PC-9 (cell line): ENCODE data around the gene MACROD2. TPM values are rescaled to one million over a fixed set of nuclear protein-coding genes. Genes with fewer than 3 reads are reported as not detected.

Experiments
- BruUV-seq: library from RNA; stranded (reverse); fragments of 400-500 nt; replicated peaks from 2 replicates; lab custom pipeline; 2021; lab: Mats Ljungman, UMichigan
- CTCF ChIA-PET: fragments of 300-600 bp; sonication (Branson Sonifier 250); formaldehyde crosslinking; loops from one replicate; lab custom pipeline; 2022; ENCODE audit warnings: antibody characterized with exemption; lab: Charles Lee
- POLR2A ChIA-PET: fragments of 300-600 bp; sonication (Branson Sonifier 250); formaldehyde crosslinking; loops from one replicate; lab custom pipeline; 2022; ENCODE audit warnings: antibody characterized with exemption; ENCODE audit not compliant: unreplicated experiment; lab: Charles Lee
- DNase-seq, 2 experiments: peaks; one replicate each; pipeline versions ENCODE4 v3.0.0 to v3.0.0-alpha.2; 2015 to 2022; ENCODE audit warnings: mixed read lengths in 1 of 2
- H2AFZ ChIP-seq: fragments of 200-600 bp; sonication (generic); 2 replicates; pipeline ENCODE4 v1.8.1; 2017; ENCODE audit warnings: antibody characterized with exemption
- H3F3A ChIP-seq: fragments of 200-600 bp; sonication (generic); 2 replicates; pipeline ENCODE4 v1.8.1; 2017; ENCODE audit warnings: antibody characterized with exemption, mild to moderate bottlenecking, low read depth; ENCODE audit not compliant: insufficient read depth
- H3K27ac ChIP-seq: fragments of 200-600 bp; sonication (generic); 2 replicates; pipeline ENCODE4 v1.6.1; 2016; ENCODE audit warnings: mixed run types
- H3K27me3 ChIP-seq: fragments of 200-600 bp; sonication (generic); 2 replicates; pipeline ENCODE4 v1.6.1; 2016; ENCODE audit warnings: low read depth, mixed run types; ENCODE audit not compliant: insufficient read depth
- H3K36me3 ChIP-seq: fragments of 200-600 bp; sonication (generic); 2 replicates; pipeline ENCODE4 v1.6.1; 2016; ENCODE audit warnings: low read depth, mixed run types
- H3K4me1 ChIP-seq: fragments of 200-600 bp; sonication (generic); replicated peaks from 2 replicates; pipeline ENCODE4 v1.6.1; 2016; ENCODE audit warnings: mixed run types; ENCODE audit not compliant: insufficient read depth
- H3K4me2 ChIP-seq: fragments of 200-600 bp; sonication (generic); 2 replicates; pipeline ENCODE4 v1.6.1; 2017; ENCODE audit warnings: mixed run types
- H3K4me3 ChIP-seq: fragments of 200-600 bp; sonication (generic); 2 replicates; pipeline ENCODE4 v1.6.1; 2016; ENCODE audit warnings: mixed run types
- H3K79me2 ChIP-seq: fragments of 200-600 bp; sonication (generic); 2 replicates; pipeline ENCODE4 v1.6.1; 2017; ENCODE audit warnings: low read depth, mixed run types
- H3K9me2 ChIP-seq: fragments of 200-600 bp; sonication (generic); 2 replicates; pipeline ENCODE4 v1.8.1; 2017; ENCODE audit warnings: mild to moderate bottlenecking; ENCODE audit not compliant: insufficient read depth
- H3K9me3 ChIP-seq: fragments of 200-600 bp; sonication (generic); 2 replicates; pipeline ENCODE4 v1.8.1; 2016; ENCODE audit warnings: low read depth; ENCODE audit not compliant: insufficient read depth
- H4K20me1 ChIP-seq: fragments of 200-600 bp; sonication (generic); 2 replicates; pipeline ENCODE4 v1.8.1; 2017; ENCODE audit not compliant: insufficient read depth
- EZH2 ChIP-seq: fragments of 200-600 bp; sonication (generic); IDR thresholded peaks from 2 replicates; pipeline ENCODE4 v1.8.0; 2017; ENCODE audit warnings: antibody characterized with exemption, low read depth
- intact Hi-C: fragments of 100-400 bp; cut with micrococcal nuclease; formaldehyde crosslinking; loops from one replicate; pipeline ENCODE4 v1.10.0; 2022; ENCODE audit not compliant: unreplicated experiment
- total RNA-seq: library from RNA; stranded (reverse); gene quantifications from 2 replicates; pipeline ENCODE4 v1.2.3, GENCODE V29; 2021
- TF ChIP-seq, protein P1 (sequence below): fragments of 200-600 bp; sonication (generic); conservative IDR thresholded peaks from 2 replicates; pipeline ENCODE4 v1.6.1; 2017; ENCODE audit warnings: mixed run types, antibody characterized with exemption, mild to moderate bottlenecking, moderate library complexity

Gene MACROD2
- total RNA-seq, 1 experiment from 2014 or later = 11.4 TPM

GRCh38 chr20:14470231-14470899 is 475.0 kb downstream of the MACROD2 start:
- no peak for TF ChIP-seq EZH2
- TF ChIP-seq, protein P1, sequence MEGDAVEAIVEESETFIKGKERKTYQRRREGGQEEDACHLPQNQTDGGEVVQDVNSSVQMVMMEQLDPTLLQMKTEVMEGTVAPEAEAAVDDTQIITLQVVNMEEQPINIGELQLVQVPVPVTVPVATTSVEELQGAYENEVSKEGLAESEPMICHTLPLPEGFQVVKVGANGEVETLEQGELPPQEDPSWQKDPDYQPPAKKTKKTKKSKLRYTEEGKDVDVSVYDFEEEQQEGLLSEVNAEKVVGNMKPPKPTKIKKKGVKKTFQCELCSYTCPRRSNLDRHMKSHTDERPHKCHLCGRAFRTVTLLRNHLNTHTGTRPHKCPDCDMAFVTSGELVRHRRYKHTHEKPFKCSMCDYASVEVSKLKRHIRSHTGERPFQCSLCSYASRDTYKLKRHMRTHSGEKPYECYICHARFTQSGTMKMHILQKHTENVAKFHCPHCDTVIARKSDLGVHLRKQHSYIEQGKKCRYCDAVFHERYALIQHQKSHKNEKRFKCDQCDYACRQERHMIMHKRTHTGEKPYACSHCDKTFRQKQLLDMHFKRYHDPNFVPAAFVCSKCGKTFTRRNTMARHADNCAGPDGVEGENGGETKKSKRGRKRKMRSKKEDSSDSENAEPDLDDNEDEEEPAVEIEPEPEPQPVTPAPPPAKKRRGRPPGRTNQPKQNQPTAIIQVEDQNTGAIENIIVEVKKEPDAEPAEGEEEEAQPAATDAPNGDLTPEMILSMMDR = no peak
- ChIA-PET CTCF (no interaction called here), POLR2A (no interaction called here)
- Histone ChIP-seq H3K9me2 (no peaks in the 10 kb centered on the region), H3K27me3 (no peaks in the 10 kb centered on the region), H3K4me1 (no peaks in the 10 kb centered on the region), H3F3A (no peaks in the 10 kb centered on the region), H3K4me2 (no peak overlapping the region), H3K79me2 (no peaks in the 10 kb centered on the region), H3K4me3 (no peak overlapping the region), H2AFZ (no peak overlapping the region), H3K36me3 (no peaks in the 10 kb centered on the region), H4K20me1 (no peaks in the 10 kb centered on the region), H3K9me3 (no peaks in the 10 kb centered on the region), H3K27ac (no peak overlapping the region)
- intact Hi-C loops = no loop called here
- no TSS peak for BruUV-seq
- no peak for DNase-seq

GRCh38 chr20:14470977-14471661 is 475.8 kb downstream of the MACROD2 start:
- H3F3A ChIP-seq = no peaks in the 10 kb centered on the region
- no peak for DNase-seq
- no peaks in the 10 kb centered on the region for H3K79me2 ChIP-seq
- H3K27ac ChIP-seq = no peak overlapping the region
- H3K27me3 ChIP-seq = no peaks in the 10 kb centered on the region
- H2AFZ ChIP-seq = no peak overlapping the region
- H3K4me1 ChIP-seq = no peaks in the 10 kb centered on the region
- no peaks in the 10 kb centered on the region for H3K9me3 ChIP-seq
- no peak overlapping the region for H3K4me3 ChIP-seq
- no peaks in the 10 kb centered on the region for H3K9me2 ChIP-seq
- no TSS peak for BruUV-seq
- intact Hi-C loops = no loop called here
- ChIA-PET CTCF (no interaction called here), POLR2A (no interaction called here)
- H4K20me1 ChIP-seq = no peaks in the 10 kb centered on the region
- no peaks in the 10 kb centered on the region for H3K36me3 ChIP-seq
- no peak overlapping the region for H3K4me2 ChIP-seq
- TF ChIP-seq, protein P1 = no peak
- TF ChIP-seq EZH2 = no peak

DNA sequence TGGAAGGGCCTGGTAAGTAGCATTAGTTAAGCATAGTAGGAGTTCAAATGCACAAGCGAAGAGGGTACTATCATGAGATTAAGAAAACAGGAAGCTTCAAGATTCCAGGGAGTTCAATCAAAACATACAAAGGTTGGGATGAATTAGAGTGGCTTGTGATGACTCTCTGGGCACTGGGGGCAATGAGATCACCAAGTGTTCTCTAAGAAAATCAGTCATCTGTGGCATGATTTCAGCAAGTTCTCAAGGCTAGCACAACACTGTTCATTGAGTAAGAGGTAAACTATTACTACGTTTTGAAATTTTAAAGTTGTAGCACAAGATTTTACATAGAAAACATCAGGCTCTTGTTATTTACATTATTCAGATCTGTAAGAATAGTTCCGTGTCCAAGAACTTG is 481.8 kb downstream of the MACROD2 start:
- Histone ChIP-seq H3K79me2 (no peaks in the 10 kb centered on the region), H4K20me1 (no peaks in the 10 kb centered on the region), H3K36me3 (no peaks in the 10 kb centered on the region), H2AFZ (no peak overlapping the region), H3K9me3 (no peaks in the 10 kb centered on the region), H3K4me1 (no peaks in the 10 kb centered on the region), H3K4me2 (no peak overlapping the region), H3K4me3 (no peak overlapping the region), H3K27me3 (no peaks in the 10 kb centered on the region), H3K9me2 (no peaks in the 10 kb centered on the region), H3K27ac (no peak overlapping the region), H3F3A (no peaks in the 10 kb centered on the region)
- BruUV-seq = no TSS peak
- DNase-seq = no peak
- CTCF ChIA-PET = no interaction called here
- POLR2A ChIA-PET = no interaction called here
- intact Hi-C loops = no loop called here
- TF ChIP-seq, protein P1 = no peak
- TF ChIP-seq EZH2 = no peak
